ENCODE measurements around the gene ZNRF2.

DNA sequence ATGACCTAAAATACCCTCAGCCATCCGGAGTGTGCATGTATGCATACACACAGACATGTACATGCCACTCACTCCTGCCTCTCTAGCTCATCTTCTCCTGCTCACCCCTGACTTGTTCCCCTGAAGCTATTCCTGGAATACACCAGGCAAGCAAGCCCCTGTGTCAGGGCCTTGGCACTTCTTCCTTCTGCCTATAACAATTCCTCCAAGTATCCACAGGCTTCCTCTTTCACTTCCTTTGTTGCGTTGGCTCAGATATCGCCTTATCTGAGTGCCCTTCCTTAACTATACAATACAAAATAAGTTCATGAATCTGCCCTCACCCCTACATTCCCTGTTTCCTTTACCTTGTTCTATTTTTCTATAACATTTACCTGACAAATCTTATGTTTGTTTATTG is 105.4 kb downstream of the ZNRF2 start:
- TF ChIP-seq, protein P1, sequence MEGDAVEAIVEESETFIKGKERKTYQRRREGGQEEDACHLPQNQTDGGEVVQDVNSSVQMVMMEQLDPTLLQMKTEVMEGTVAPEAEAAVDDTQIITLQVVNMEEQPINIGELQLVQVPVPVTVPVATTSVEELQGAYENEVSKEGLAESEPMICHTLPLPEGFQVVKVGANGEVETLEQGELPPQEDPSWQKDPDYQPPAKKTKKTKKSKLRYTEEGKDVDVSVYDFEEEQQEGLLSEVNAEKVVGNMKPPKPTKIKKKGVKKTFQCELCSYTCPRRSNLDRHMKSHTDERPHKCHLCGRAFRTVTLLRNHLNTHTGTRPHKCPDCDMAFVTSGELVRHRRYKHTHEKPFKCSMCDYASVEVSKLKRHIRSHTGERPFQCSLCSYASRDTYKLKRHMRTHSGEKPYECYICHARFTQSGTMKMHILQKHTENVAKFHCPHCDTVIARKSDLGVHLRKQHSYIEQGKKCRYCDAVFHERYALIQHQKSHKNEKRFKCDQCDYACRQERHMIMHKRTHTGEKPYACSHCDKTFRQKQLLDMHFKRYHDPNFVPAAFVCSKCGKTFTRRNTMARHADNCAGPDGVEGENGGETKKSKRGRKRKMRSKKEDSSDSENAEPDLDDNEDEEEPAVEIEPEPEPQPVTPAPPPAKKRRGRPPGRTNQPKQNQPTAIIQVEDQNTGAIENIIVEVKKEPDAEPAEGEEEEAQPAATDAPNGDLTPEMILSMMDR (conservative IDR thresholded peaks at IDR 0.05), result no peak
- TF ChIP-seq ZFX (IDR thresholded peaks at IDR 0.05), result no peak

Measured in C4-2B (cell line).